Tibial nerve (tissue), 4 donors: ENCODE results near the gene TMEM143.

Experiments used
- CTCF ChIP-seq, 5 experiments: fragments of 200-600 bp in 3 of 5; fragments of 450-650 bp in 2 of 5; sonication (generic) in 3 of 5; IDR thresholded peaks; one replicate each; pipeline ENCODE4 v1.5.1; 2016 to 2019; ENCODE audit warnings: antibody characterized with exemption in 5 of 5, mild to moderate bottlenecking in 3 of 5, moderate library complexity in 2 of 5
- EP300 ChIP-seq, 2 donors: sonication (generic); formaldehyde crosslinking; IDR thresholded peaks; one replicate each; pipeline ENCODE4 v1.6.1; 2017; ENCODE audit warnings: antibody characterized with exemption in 2 of 2, mild to moderate bottlenecking in 1 of 2

GRCh38 chr19:48378194-48378570 lies 14.4 kb upstream of the TMEM143 start:
- TF ChIP-seq CTCF (IDR thresholded peaks at IDR 0.05) (no peak), EP300 (IDR thresholded peaks at IDR 0.05) (no peak)
